SK-N-SH (cell line): ENCODE results near the gene SIM2. TPM values are rescaled to one million over a fixed set of nuclear protein-coding genes. Genes with fewer than 3 reads are reported as not detected.

ENCODE experiments used
- CTCF ChIA-PET: fragments of 300-600, 350-600 bp; formaldehyde crosslinking; extraction: SDS; loops from one replicate; lab custom pipeline; 2021; lab: Yijun Ruan, JAX
- POLR2A ChIA-PET: fragments of 350-600 bp; sonication (Branson Sonifier 250); formaldehyde crosslinking; extraction: SDS; loops from one replicate; lab custom pipeline; 2020; ENCODE audit warnings: antibody characterized with exemption, inconsistent platforms; lab: Yijun Ruan, JAX
- DNase-seq: peaks from one replicate; pipeline ENCODE4 v3.0.0; 2012
- H2AFZ ChIP-seq: fragments of 200-600 bp; sonication (generic); 2 replicates; pipeline ENCODE4 v1.8.1; 2016; ENCODE audit warnings: antibody characterized with exemption, mild to moderate bottlenecking, low read depth
- H3F3A ChIP-seq: fragments of 200-600 bp; sonication (generic); replicated peaks from 2 replicates; pipeline ENCODE3; 2016; ENCODE audit warnings: antibody characterized with exemption, mild to moderate bottlenecking; ENCODE audit not compliant: insufficient read depth
- H3K27ac ChIP-seq, 2 experiments: fragments of 200-500 bp in 1 of 2; fragments of 200-600 bp in 1 of 2; sonication (Bioruptor generic) in 1 of 2; sonication (generic), shearing (Covaris generic) in 1 of 2; 2 replicates each; pipeline versions ENCODE4 v1.5.1 to v1.6.1; 2014 to 2016; ENCODE audit warnings: low read depth in 2 of 2, inconsistent platforms in 1 of 2, low read length in 1 of 2, mild to moderate bottlenecking in 1 of 2, mixed read lengths in 1 of 2
- H3K27me3 ChIP-seq: fragments of 200-600 bp; sonication (generic), shearing (Covaris generic); 2 replicates; pipeline ENCODE4 v1.6.1; 2016; ENCODE audit warnings: mixed run types; ENCODE audit not compliant: insufficient read depth
- H3K36me3 ChIP-seq, 2 experiments: fragments of 200-500 bp in 1 of 2; fragments of 200-600 bp in 1 of 2; sonication (Bioruptor generic) in 1 of 2; sonication (generic) in 1 of 2; replicated peaks in 1 of 2; 2 replicates each; pipeline versions ENCODE3 to v1.5.1; 2014 to 2016; ENCODE audit warnings: low read length in 1 of 2, mild to moderate bottlenecking in 1 of 2; ENCODE audit not compliant: insufficient read depth in 2 of 2, control insufficient read depth in 1 of 2
- H3K4me1 ChIP-seq, 2 experiments: fragments of 200-500 bp in 1 of 2; fragments of 200-600 bp in 1 of 2; sonication (Bioruptor generic) in 1 of 2; sonication (generic), shearing (Covaris generic) in 1 of 2; 2 replicates each; pipeline versions ENCODE4 v1.5.1 to v1.6.1; 2014 to 2016; ENCODE audit warnings: low read depth in 1 of 2, low read length in 1 of 2, mixed run types in 1 of 2; ENCODE audit not compliant: insufficient read depth in 2 of 2, control insufficient read depth in 1 of 2
- H3K4me2 ChIP-seq: fragments of 200-600 bp; sonication (generic), shearing (Covaris generic); 2 replicates; pipeline ENCODE4 v1.6.1; 2017; ENCODE audit warnings: mixed run types
- H3K4me3 ChIP-seq, 2 experiments: fragments of 200-500 bp in 1 of 2; fragments of 200-600 bp in 1 of 2; sonication (Bioruptor generic) in 1 of 2; sonication (generic), shearing (Covaris generic) in 1 of 2; 2 replicates each; pipeline versions ENCODE4 v1.5.1 to v1.8.1; 2014 to 2016; ENCODE audit warnings: low read depth in 2 of 2, inconsistent platforms in 1 of 2, low read length in 1 of 2, mild to moderate bottlenecking in 1 of 2, mixed read lengths in 1 of 2, moderate library complexity in 1 of 2
- H3K79me2 ChIP-seq: fragments of 200-600 bp; sonication (generic); 2 replicates; pipeline ENCODE4 v1.8.1; 2017; ENCODE audit warnings: mild to moderate bottlenecking; ENCODE audit not compliant: insufficient read depth
- H3K9ac ChIP-seq: fragments of 200-600 bp; sonication (generic); 2 replicates; pipeline ENCODE4 v1.6.1; 2017; ENCODE audit warnings: mixed run types
- H3K9me2 ChIP-seq: fragments of 200-600 bp; sonication (generic); 2 replicates; pipeline ENCODE4 v1.6.1; 2017; ENCODE audit warnings: mixed run types
- H3K9me3 ChIP-seq: fragments of 200-600 bp; sonication (generic); 2 replicates; pipeline ENCODE4 v1.6.1; 2017; ENCODE audit warnings: mixed run types, mild to moderate bottlenecking, moderate library complexity
- H4K20me1 ChIP-seq: fragments of 200-600 bp; sonication (generic); 2 replicates; pipeline ENCODE4 v1.6.1; 2017; ENCODE audit warnings: mild to moderate bottlenecking, mixed run types; ENCODE audit not compliant: insufficient read depth
- EP300 ChIP-seq, 2 experiments: IDR thresholded peaks; 2 replicates each; pipeline versions ENCODE4 v1.4.0 to v1.6.1; 2012; ENCODE audit warnings: borderline replicate concordance in 1 of 2, low read depth in 1 of 2, low read length in 1 of 2
- EZH2phosphoT487 ChIP-seq: fragments of 200-600 bp; sonication (generic); IDR thresholded peaks from 2 replicates; pipeline ENCODE4 v1.6.1; 2017; ENCODE audit warnings: low read depth, mixed run types, mild to moderate bottlenecking, antibody characterized with exemption, moderate library complexity, borderline replicate concordance
- FOSL2 ChIP-seq: IDR thresholded peaks from 2 replicates; pipeline ENCODE4 v1.4.0; 2012; ENCODE audit warnings: low read depth, mild to moderate bottlenecking, moderate library complexity, borderline replicate concordance
- NFIC ChIP-seq: IDR thresholded peaks from 2 replicates; pipeline ENCODE4 v1.4.0; 2012; ENCODE audit warnings: borderline replicate concordance
- RXRA ChIP-seq: IDR thresholded peaks from 2 replicates; pipeline ENCODE4 v1.4.0; 2012; ENCODE audit warnings: low read depth, mild to moderate bottlenecking, borderline replicate concordance
- TCF12 ChIP-seq: IDR thresholded peaks from 2 replicates; pipeline ENCODE4 v1.4.0; 2012
- YY1 ChIP-seq: IDR thresholded peaks from 2 replicates; pipeline ENCODE4 v1.4.0; 2012; ENCODE audit warnings: low read depth, mild to moderate bottlenecking
- ZBTB33 ChIP-seq: IDR thresholded peaks from 2 replicates; pipeline ENCODE4 v1.4.0; 2012; ENCODE audit warnings: low read depth, borderline replicate concordance
- WGBS: methylation state at CpG from one replicate; pipeline ENCODE4 v1.1.6; 2017; ENCODE audit warnings: low lambda C conversion rate; 5-methylcytosine and 5-hydroxymethylcytosine counted together
- polyA plus RNA-seq, 3 experiments: library from polyadenylated mRNA; depleted of rRNA; stranded (reverse); fragments of >200 nt; gene quantifications; 2 replicates each; pipeline ENCODE4 v1.2.3, GENCODE V29; 2012
- TF ChIP-seq, protein P1 (sequence below): IDR thresholded peaks from 2 replicates; pipeline ENCODE4; 2012
- TF ChIP-seq, protein P2 (sequence below): fragments of 150-350 bp; IDR thresholded peaks from 2 replicates; pipeline ENCODE4 v1.6.1; 2017; ENCODE audit warnings: antibody characterized with exemption, low read length, low read depth, borderline replicate concordance

Gene SIM2
- polyA plus RNA-seq, 1 of the 3 experiments (the other 2 are of a cell fraction), result not detected

- Histone ChIP-seq H3K9me3 (no peaks in the 10 kb centered on the region), H3K79me2 (no peaks in the 10 kb centered on the region), H4K20me1 (no peaks in the 10 kb centered on the region), H3K27me3 (no peaks in the 10 kb centered on the region), H3K36me3 (no peaks in the 10 kb centered on the region), H3K9me2 (no peaks in the 10 kb centered on the region), H3K4me1 (peaks cover 0 to 5% of the 10 kb centered on the region in 2 experiments; a peak in 1 of 4 replicates), H3K4me2 (no peak overlapping the region), H3K9ac (no peak overlapping the region), H2AFZ (no peak overlapping the region), H3K27ac (no peak overlapping the region), H3F3A (no peaks in the 10 kb centered on the region), H3K4me3 (no peak overlapping the region)
- no peak for DNase-seq
- POLR2A ChIA-PET, result no interaction called here
- CTCF ChIA-PET, result interaction anchor here (1.3 to 2.3 kb wide), 2 partner anchors 8 to 25 kb away, joined by 3 to 6 read pairs; no protein-coding TSS in a partner anchor
- 48% methylated on average over 5 of the region's 5 CpGs for WGBS
- TF ChIP-seq EP300 (IDR thresholded peaks at IDR 0.05; ENCODE audit: borderline replicate concordance in 1 of 2, low read depth in 1 of 2, low read length in 1 of 2) (no peak), EZH2phosphoT487 (no peak), NFIC (peak; percentile 80), YY1 (no peak), FOSL2 (peak; percentile 11; the same call in 1 of the 2 replicates), TCF12 (peak; percentile 62; the same call in 1 of the 2 replicates)
- TF ChIP-seq, protein P1, sequence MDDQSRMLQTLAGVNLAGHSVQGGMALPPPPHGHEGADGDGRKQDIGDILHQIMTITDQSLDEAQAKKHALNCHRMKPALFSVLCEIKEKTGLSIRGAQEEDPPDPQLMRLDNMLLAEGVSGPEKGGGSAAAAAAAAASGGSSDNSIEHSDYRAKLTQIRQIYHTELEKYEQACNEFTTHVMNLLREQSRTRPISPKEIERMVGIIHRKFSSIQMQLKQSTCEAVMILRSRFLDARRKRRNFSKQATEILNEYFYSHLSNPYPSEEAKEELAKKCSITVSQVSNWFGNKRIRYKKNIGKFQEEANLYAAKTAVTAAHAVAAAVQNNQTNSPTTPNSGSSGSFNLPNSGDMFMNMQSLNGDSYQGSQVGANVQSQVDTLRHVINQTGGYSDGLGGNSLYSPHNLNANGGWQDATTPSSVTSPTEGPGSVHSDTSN, result 0 out of 2 replicates have a peak, but pooled peaks have one; percentile 11
Measured at GRCh38 chr21:36773117-36773516, 74.2 kb downstream of the SIM2 start.

DNA sequence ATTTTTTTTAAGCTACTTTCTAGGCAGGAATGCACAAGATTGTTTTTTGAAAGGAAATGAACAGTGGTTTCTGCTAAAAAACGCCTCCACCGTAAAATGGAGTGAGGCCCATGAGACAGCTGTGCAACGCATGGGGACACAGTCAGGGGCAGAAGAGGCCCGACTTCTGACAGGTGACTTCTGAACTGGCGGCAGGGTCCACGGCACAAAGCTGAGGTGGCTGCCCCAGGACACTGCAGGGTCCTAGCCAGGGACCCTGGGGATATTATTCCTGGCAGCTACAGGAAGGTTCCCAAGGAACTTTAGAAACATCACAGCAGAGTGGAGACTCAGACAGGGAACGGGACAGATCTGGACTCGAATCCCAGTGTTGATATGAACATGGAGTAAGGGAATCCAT lies 75.1 kb downstream of the SIM2 start:
- Histone ChIP-seq H2AFZ (no peak overlapping the region), H3K79me2 (no peaks in the 10 kb centered on the region), H3K9ac (no peak overlapping the region), H4K20me1 (no peaks in the 10 kb centered on the region), H3K9me3 (no peaks in the 10 kb centered on the region), H3K36me3 (no peaks in the 10 kb centered on the region), H3K4me1 (peaks cover 0 to 5% of the 10 kb centered on the region in 2 experiments; a peak in 1 of 4 replicates), H3F3A (no peaks in the 10 kb centered on the region), H3K27me3 (no peaks in the 10 kb centered on the region), H3K4me2 (no peak overlapping the region), H3K4me3 (no peak overlapping the region), H3K9me2 (no peaks in the 10 kb centered on the region), H3K27ac (no peak overlapping the region)
- WGBS, result 86% methylated on average over 8 of the region's 8 CpGs
- TF ChIP-seq ZBTB33 (no peak), RXRA (no peak)
- TF ChIP-seq, protein P2, sequence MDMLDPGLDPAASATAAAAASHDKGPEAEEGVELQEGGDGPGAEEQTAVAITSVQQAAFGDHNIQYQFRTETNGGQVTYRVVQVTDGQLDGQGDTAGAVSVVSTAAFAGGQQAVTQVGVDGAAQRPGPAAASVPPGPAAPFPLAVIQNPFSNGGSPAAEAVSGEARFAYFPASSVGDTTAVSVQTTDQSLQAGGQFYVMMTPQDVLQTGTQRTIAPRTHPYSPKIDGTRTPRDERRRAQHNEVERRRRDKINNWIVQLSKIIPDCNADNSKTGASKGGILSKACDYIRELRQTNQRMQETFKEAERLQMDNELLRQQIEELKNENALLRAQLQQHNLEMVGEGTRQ, result no peak
- POLR2A ChIA-PET, result no interaction called here
- DNase-seq, result no peak
- CTCF ChIA-PET, result interaction anchor here (0.5 to 2.3 kb wide), 3 partner anchors 9 to 26 kb away, joined by 3 to 6 read pairs (median 3); no protein-coding TSS in a partner anchor
